Measurements from ENCODE around the gene TRAF2. TPM values are rescaled to one million over a fixed set of nuclear protein-coding genes. Genes with fewer than 3 reads are reported as not detected.

Gene TRAF2
- total and polyA plus RNA-seq, 2 of the 13 experiments (the other 11 are each of a cell fraction or from before 2014, with no cell fraction given) = 12.4 to 13.6 TPM

DNA sequence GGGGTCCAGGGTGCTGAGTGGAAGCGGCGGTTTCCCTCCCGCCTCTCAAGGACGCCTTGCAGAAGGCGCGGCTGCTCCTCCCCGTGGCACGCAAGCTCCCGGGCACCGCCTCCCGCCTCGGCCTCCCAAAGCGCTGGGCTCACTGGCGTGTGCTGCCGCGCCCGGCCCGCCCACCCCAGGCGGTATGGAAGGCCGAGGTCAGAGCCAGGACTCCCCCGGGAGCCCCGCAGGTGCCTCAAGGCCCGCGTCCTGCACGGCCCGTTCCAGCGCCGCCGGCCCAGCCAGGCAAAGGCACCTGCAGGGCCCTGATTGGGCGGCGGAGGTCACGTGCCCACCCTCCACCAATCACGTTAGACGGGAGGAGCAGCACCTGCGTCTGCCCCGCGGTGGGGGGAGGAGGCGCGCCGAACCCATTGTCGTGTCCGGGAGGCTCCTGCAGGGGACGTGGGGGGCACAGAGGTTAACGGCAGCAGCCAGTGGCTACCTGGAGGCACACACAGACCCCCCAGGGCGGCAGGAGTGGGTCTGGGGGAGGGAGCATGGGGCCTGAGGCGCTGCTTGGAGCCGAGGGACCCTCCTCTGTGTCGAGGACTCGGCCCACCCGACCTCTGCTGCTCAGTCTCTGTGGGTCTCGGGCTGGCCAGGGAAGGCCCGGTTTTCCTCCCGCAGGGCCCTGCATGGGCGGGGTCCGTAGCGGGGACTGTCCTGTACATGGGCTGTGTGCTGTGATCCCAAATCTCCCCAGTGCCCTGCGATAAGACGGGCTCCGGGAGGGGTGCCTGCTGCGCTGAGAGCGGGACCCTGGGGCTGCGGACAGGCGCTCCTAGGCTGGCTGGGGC is 63.7 kb downstream of the TRAF2 start (continued):
- TF ChIP-seq, protein P1, sequence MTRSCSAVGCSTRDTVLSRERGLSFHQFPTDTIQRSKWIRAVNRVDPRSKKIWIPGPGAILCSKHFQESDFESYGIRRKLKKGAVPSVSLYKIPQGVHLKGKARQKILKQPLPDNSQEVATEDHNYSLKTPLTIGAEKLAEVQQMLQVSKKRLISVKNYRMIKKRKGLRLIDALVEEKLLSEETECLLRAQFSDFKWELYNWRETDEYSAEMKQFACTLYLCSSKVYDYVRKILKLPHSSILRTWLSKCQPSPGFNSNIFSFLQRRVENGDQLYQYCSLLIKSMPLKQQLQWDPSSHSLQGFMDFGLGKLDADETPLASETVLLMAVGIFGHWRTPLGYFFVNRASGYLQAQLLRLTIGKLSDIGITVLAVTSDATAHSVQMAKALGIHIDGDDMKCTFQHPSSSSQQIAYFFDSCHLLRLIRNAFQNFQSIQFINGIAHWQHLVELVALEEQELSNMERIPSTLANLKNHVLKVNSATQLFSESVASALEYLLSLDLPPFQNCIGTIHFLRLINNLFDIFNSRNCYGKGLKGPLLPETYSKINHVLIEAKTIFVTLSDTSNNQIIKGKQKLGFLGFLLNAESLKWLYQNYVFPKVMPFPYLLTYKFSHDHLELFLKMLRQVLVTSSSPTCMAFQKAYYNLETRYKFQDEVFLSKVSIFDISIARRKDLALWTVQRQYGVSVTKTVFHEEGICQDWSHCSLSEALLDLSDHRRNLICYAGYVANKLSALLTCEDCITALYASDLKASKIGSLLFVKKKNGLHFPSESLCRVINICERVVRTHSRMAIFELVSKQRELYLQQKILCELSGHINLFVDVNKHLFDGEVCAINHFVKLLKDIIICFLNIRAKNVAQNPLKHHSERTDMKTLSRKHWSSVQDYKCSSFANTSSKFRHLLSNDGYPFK (CRISPR knock-in tag; IDR thresholded peaks at IDR 0.05; ENCODE audit: borderline replicate concordance) = peak; percentile 73
- TF ChIP-seq, protein P2, sequence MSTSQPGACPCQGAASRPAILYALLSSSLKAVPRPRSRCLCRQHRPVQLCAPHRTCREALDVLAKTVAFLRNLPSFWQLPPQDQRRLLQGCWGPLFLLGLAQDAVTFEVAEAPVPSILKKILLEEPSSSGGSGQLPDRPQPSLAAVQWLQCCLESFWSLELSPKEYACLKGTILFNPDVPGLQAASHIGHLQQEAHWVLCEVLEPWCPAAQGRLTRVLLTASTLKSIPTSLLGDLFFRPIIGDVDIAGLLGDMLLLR (CRISPR knock-in tag; IDR thresholded peaks at IDR 0.05) = no peak; the same call in 1 of the 2 replicates
- no peak; the same call in 1 of the 2 replicates for TF ChIP-seq ZSCAN9 (CRISPR knock-in tag; IDR thresholded peaks at IDR 0.05; ENCODE audit: borderline replicate concordance)
- no peak for TF ChIP-seq ZNF24 (IDR thresholded peaks at IDR 0.05)
- TF ChIP-seq NFRKB (IDR thresholded peaks at IDR 0.05) = no peak
- no peak for TF ChIP-seq RBM39 (IDR thresholded peaks at IDR 0.05; ENCODE audit: low read depth, low read length, poor library complexity, severe bottlenecking)
- TF ChIP-seq RARA (CRISPR knock-in tag; IDR thresholded peaks at IDR 0.05) = peak; percentile 66
- TF ChIP-seq ZNF101 (CRISPR knock-in tag; IDR thresholded peaks at IDR 0.05; ENCODE audit: borderline replicate concordance, low read depth) = no peak; the same call in 1 of the 2 replicates
- TF ChIP-seq ZNF83 (CRISPR knock-in tag; IDR thresholded peaks at IDR 0.05; ENCODE audit: borderline replicate concordance) = peak; percentile 78; the same call in 1 of the 2 replicates
- TF ChIP-seq SRSF9 (IDR thresholded peaks at IDR 0.05; ENCODE audit: borderline replicate concordance, insufficient read depth, low read depth, low read length, poor library complexity, severe bottlenecking) = no peak
- TF ChIP-seq RFX1 (IDR thresholded peaks at IDR 0.05) = no peak
- no peak for TF ChIP-seq SATB2 (CRISPR knock-in tag; IDR thresholded peaks at IDR 0.05)
- no peak for TF ChIP-seq FOXK2 (IDR thresholded peaks at IDR 0.05)
- 0 out of 2 replicates have a peak, but pooled peaks have one; percentile 53 for TF ChIP-seq MEF2D (CRISPR knock-in tag; IDR thresholded peaks at IDR 0.05)
- no peak for TF ChIP-seq ELF1 (CRISPR knock-in tag; IDR thresholded peaks at IDR 0.05)
- 0 out of 2 replicates have a peak, but pooled peaks have one; percentile 14 for TF ChIP-seq RFXAP (CRISPR knock-in tag; IDR thresholded peaks at IDR 0.05; ENCODE audit: borderline replicate concordance)
- no peak; the same call in 1 of the 2 replicates for TF ChIP-seq ZNF205 (CRISPR knock-in tag; IDR thresholded peaks at IDR 0.05)
- TF ChIP-seq UBTF (CRISPR knock-in tag; IDR thresholded peaks at IDR 0.05) = peak; percentile 74
- TF ChIP-seq ZNF329 (CRISPR knock-in tag; IDR thresholded peaks at IDR 0.05; ENCODE audit: low read depth) = peak; percentile 86; the same call in 1 of the 2 replicates
- no peak for TF ChIP-seq RFXANK (CRISPR knock-in tag; IDR thresholded peaks at IDR 0.05)
- TF ChIP-seq, protein P3, sequence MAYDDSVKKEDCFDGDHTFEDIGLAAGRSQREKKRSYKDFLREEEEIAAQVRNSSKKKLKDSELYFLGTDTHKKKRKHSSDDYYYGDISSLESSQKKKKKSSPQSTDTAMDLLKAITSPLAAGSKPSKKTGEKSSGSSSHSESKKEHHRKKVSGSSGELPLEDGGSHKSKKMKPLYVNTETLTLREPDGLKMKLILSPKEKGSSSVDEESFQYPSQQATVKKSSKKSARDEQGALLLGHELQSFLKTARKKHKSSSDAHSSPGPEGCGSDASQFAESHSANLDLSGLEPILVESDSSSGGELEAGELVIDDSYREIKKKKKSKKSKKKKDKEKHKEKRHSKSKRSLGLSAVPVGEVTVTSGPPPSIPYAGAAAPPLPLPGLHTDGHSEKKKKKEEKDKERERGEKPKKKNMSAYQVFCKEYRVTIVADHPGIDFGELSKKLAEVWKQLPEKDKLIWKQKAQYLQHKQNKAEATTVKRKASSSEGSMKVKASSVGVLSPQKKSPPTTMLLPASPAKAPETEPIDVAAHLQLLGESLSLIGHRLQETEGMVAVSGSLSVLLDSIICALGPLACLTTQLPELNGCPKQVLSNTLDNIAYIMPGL (CRISPR knock-in tag; IDR thresholded peaks at IDR 0.05; ENCODE audit: borderline replicate concordance in 1 of 2, low read depth in 1 of 2) = peak; percentile 82; a peak in 3 of 4 replicates
- TF ChIP-seq SRY (CRISPR knock-in tag; IDR thresholded peaks at IDR 0.05) = no peak; the same call in 1 of the 2 replicates
